Activated naive CD4-positive, alpha-beta T cell treated with anti-CD3 and anti-CD28 coated beads for 36 hours (primary cell): Measurements from ENCODE around the gene C6orf163. TPM values are rescaled to one million over a fixed set of nuclear protein-coding genes. Genes with fewer than 3 reads are reported as not detected.
A peak's percentile ranks its signal among the peaks of the same experiment; 100 is the strongest.

Source experiments
- CTCF ChIA-PET: fragments of 350-600 bp; sonication (Branson Sonifier 250); formaldehyde crosslinking; loops from one replicate; lab custom pipeline; 2021; ENCODE audit warnings: antibody characterized with exemption; lab: Charles Lee
- DNase-seq: peaks from one replicate; pipeline ENCODE4 v3.0.0-alpha.2; 2020
- H3K27ac Mint-ChIP-seq: one replicate; pipeline ENCODE4 v1.8.0; 2021; ENCODE audit warnings: mild to moderate bottlenecking, mixed read lengths
- H3K27me3 Mint-ChIP-seq: one replicate; pipeline ENCODE4 v1.8.0; 2021; ENCODE audit warnings: low read depth, mixed read lengths
- H3K36me3 Mint-ChIP-seq: one replicate; pipeline ENCODE4 v1.8.0; 2021; ENCODE audit warnings: low read depth, mixed read lengths
- H3K4me1 Mint-ChIP-seq: one replicate; pipeline ENCODE4 v1.8.0; 2021; ENCODE audit warnings: low read depth, mixed read lengths
- H3K4me3 Mint-ChIP-seq: one replicate; pipeline ENCODE4 v1.8.0; 2021; ENCODE audit warnings: mild to moderate bottlenecking, moderate library complexity, mixed read lengths
- H3K9me3 Mint-ChIP-seq: one replicate; pipeline ENCODE4 v1.8.0; 2021; ENCODE audit warnings: mixed read lengths
- intact Hi-C: fragments of 100-400 bp; cut with micrococcal nuclease; formaldehyde crosslinking; loops from one replicate; pipeline ENCODE4 v1.15.1; 2023
- total RNA-seq, 2 experiments: library from RNA; stranded (reverse); gene quantifications; one replicate each; pipeline ENCODE4 v1.2.3, GENCODE V29; 2021

The C6orf163 gene
- total RNA-seq, 2 experiments from 2014 or later = 0.29 to 1.1 TPM

GRCh38 chr6:87357479-87358196 lies 13.0 kb downstream of the C6orf163 start:
- no peak for DNase-seq
- CTCF ChIA-PET = interaction anchor here (1.0 kb wide), 1 partner anchor 22 kb away, joined by 5 read pairs; no protein-coding TSS in a partner anchor
- no peak overlapping the region for H3K4me3 Mint-ChIP-seq
- no peaks in the 10 kb centered on the region for H3K27me3 Mint-ChIP-seq
- H3K36me3 Mint-ChIP-seq = peaks cover 4% of the 10 kb centered on the region
- H3K27ac Mint-ChIP-seq = no peak overlapping the region
- intact Hi-C loops = no loop called here
- no peaks in the 10 kb centered on the region for H3K9me3 Mint-ChIP-seq
- H3K4me1 Mint-ChIP-seq = no peaks in the 10 kb centered on the region

GRCh38 chr6:87364602-87365252 lies 20.1 kb downstream of the C6orf163 start:
- DNase-seq = no peak
- Mint-ChIP-seq H3K27ac (no peak overlapping the region), H3K36me3 (peaks cover 7% of the 10 kb centered on the region), H3K4me3 (no peak overlapping the region), H3K9me3 (peaks cover 8% of the 10 kb centered on the region), H3K27me3 (no peaks in the 10 kb centered on the region), H3K4me1 (no peaks in the 10 kb centered on the region)
- intact Hi-C loops = no loop called here
- CTCF ChIA-PET = interaction anchor here (0.9 kb wide), 1 partner anchor 29 kb away, joined by 4 read pairs; no protein-coding TSS in a partner anchor

GRCh38 chr6:87366072-87366827 lies 21.6 kb downstream of the C6orf163 start:
- peaks cover 11% of the 10 kb centered on the region for H3K9me3 Mint-ChIP-seq
- intact Hi-C loops = no loop called here
- no peak overlapping the region for H3K4me3 Mint-ChIP-seq
- DNase-seq = no peak
- no peak overlapping the region for H3K27ac Mint-ChIP-seq
- H3K27me3 Mint-ChIP-seq = no peaks in the 10 kb centered on the region
- H3K36me3 Mint-ChIP-seq = peaks cover 6% of the 10 kb centered on the region
- CTCF ChIA-PET = interaction anchor here (0.6 kb wide), 1 partner anchor 120 kb away, joined by 5 read pairs; no protein-coding TSS in a partner anchor
- H3K4me1 Mint-ChIP-seq = no peaks in the 10 kb centered on the region

- Mint-ChIP-seq H3K36me3 (peaks cover 6% of the 10 kb centered on the region), H3K9me3 (peaks cover 11% of the 10 kb centered on the region), H3K27ac (no peak overlapping the region), H3K27me3 (no peaks in the 10 kb centered on the region), H3K4me3 (no peak overlapping the region), H3K4me1 (no peaks in the 10 kb centered on the region)
- intact Hi-C loops = no loop called here
- CTCF ChIA-PET = interaction anchor here (0.6 kb wide), 1 partner anchor 119 kb away, joined by 5 read pairs; no protein-coding TSS in a partner anchor
- DNase-seq = no peak
Observed at GRCh38 chr6:87366899-87367298, 22.3 kb downstream of the C6orf163 start.

- CTCF ChIA-PET = no interaction called here
- Mint-ChIP-seq H3K27ac (no peak overlapping the region), H3K27me3 (no peaks in the 10 kb centered on the region), H3K4me1 (no peaks in the 10 kb centered on the region), H3K4me3 (no peak overlapping the region), H3K9me3 (peaks cover 5% of the 10 kb centered on the region), H3K36me3 (no peaks in the 10 kb centered on the region)
- intact Hi-C loops = no loop called here
- no peak for DNase-seq
Observed at GRCh38 chr6:87373377-87373776, 28.8 kb downstream of the C6orf163 start.

- CTCF ChIA-PET = no interaction called here
- Mint-ChIP-seq H3K4me3 (no peak overlapping the region), H3K27ac (no peak overlapping the region), H3K9me3 (peaks cover 2% of the 10 kb centered on the region), H3K27me3 (no peaks in the 10 kb centered on the region), H3K36me3 (peaks cover 2% of the 10 kb centered on the region), H3K4me1 (no peaks in the 10 kb centered on the region)
- no peak for DNase-seq
- intact Hi-C loops = no loop called here
Observed at GRCh38 chr6:87375315-87375714, 30.7 kb downstream of the C6orf163 start.

GRCh38 chr6:87376643-87377042 lies 32.0 kb downstream of the C6orf163 start:
- intact Hi-C loops = no loop called here
- no peak for DNase-seq
- peaks cover 2% of the 10 kb centered on the region for H3K9me3 Mint-ChIP-seq
- H3K36me3 Mint-ChIP-seq = peaks cover 2% of the 10 kb centered on the region
- no peak overlapping the region for H3K27ac Mint-ChIP-seq
- CTCF ChIA-PET = interaction anchor here (0.6 kb wide), 2 partner anchors 262 to 1563 kb away, joined by 3 read pairs; no protein-coding TSS in a partner anchor
- H3K27me3 Mint-ChIP-seq = no peaks in the 10 kb centered on the region
- no peak overlapping the region for H3K4me3 Mint-ChIP-seq
- no peaks in the 10 kb centered on the region for H3K4me1 Mint-ChIP-seq

- no peak overlapping the region for H3K27ac Mint-ChIP-seq
- intact Hi-C loops = no loop called here
- H3K4me1 Mint-ChIP-seq = no peaks in the 10 kb centered on the region
- H3K9me3 Mint-ChIP-seq = no peaks in the 10 kb centered on the region
- peaks cover 2% of the 10 kb centered on the region for H3K36me3 Mint-ChIP-seq
- no peak overlapping the region for H3K4me3 Mint-ChIP-seq
- H3K27me3 Mint-ChIP-seq = no peaks in the 10 kb centered on the region
- CTCF ChIA-PET = interaction anchor here (0.7 kb wide), 1 partner anchor 15 kb away, joined by 4 read pairs; no protein-coding TSS in a partner anchor
- no peak for DNase-seq
Observed at GRCh38 chr6:87378947-87379346, 34.3 kb downstream of the C6orf163 start.

GRCh38 chr6:87382861-87383260 lies 38.2 kb downstream of the C6orf163 start:
- Mint-ChIP-seq H3K36me3 (peaks cover 2% of the 10 kb centered on the region), H3K9me3 (no peaks in the 10 kb centered on the region), H3K27ac (no peak overlapping the region), H3K27me3 (no peaks in the 10 kb centered on the region), H3K4me3 (no peak overlapping the region), H3K4me1 (no peaks in the 10 kb centered on the region)
- DNase-seq = no peak
- CTCF ChIA-PET = interaction anchor here (0.7 kb wide), 1 partner anchor 8 kb away, joined by 3 read pairs; no protein-coding TSS in a partner anchor
- intact Hi-C loops = no loop called here

GRCh38 chr6:87384038-87384437 lies 39.4 kb downstream of the C6orf163 start:
- CTCF ChIA-PET = no interaction called here
- no peak overlapping the region for H3K27ac Mint-ChIP-seq
- intact Hi-C loops = no loop called here

GRCh38 chr6:87384449-87384848 lies 39.8 kb downstream of the C6orf163 start:
- no peaks in the 10 kb centered on the region for H3K4me1 Mint-ChIP-seq
- no peaks in the 10 kb centered on the region for H3K27me3 Mint-ChIP-seq
- CTCF ChIA-PET = interaction anchor here (1.2 kb wide), 1 partner anchor 9 kb away, joined by 4 read pairs; no protein-coding TSS in a partner anchor
- no peak overlapping the region for H3K27ac Mint-ChIP-seq
- no peak overlapping the region for H3K4me3 Mint-ChIP-seq
- no peaks in the 10 kb centered on the region for H3K9me3 Mint-ChIP-seq
- H3K36me3 Mint-ChIP-seq = peaks cover 2% of the 10 kb centered on the region
- intact Hi-C loops = no loop called here
- DNase-seq = no peak

More at GRCh38 chr6:87384038-87384437, 39.4 kb downstream of the C6orf163 start:
- DNase-seq = no peak
- no peak overlapping the region for H3K4me3 Mint-ChIP-seq
- H3K36me3 Mint-ChIP-seq = peaks cover 2% of the 10 kb centered on the region
- H3K9me3 Mint-ChIP-seq = no peaks in the 10 kb centered on the region
- H3K4me1 Mint-ChIP-seq = no peaks in the 10 kb centered on the region
- H3K27me3 Mint-ChIP-seq = no peaks in the 10 kb centered on the region

GRCh38 chr6:87391334-87391733 lies 46.7 kb downstream of the C6orf163 start:
- Mint-ChIP-seq H3K36me3 (no peaks in the 10 kb centered on the region), H3K9me3 (no peaks in the 10 kb centered on the region), H3K27ac (no peak overlapping the region), H3K4me3 (no peak overlapping the region), H3K4me1 (no peaks in the 10 kb centered on the region), H3K27me3 (no peaks in the 10 kb centered on the region)
- intact Hi-C loops = loop anchor here (5.0 to 10.0 kb wide), 4 partner anchors 403 to 1101 kb away; partner anchors contain the start of gene CNR1
- CTCF ChIA-PET = interaction anchor here (0.9 kb wide), 1 partner anchor 9 kb away, joined by 3 read pairs; no protein-coding TSS in a partner anchor
- DNase-seq = peak; percentile 25
